Midbrain (tissue), 1 donor: ENCODE data around the gene MKNK2.

ENCODE experiments used
- DNase-seq: peaks from one replicate; lab custom pipeline; 2025; lab: John Stamatoyannopoulos, UW

MKNK2 gene

DNA sequence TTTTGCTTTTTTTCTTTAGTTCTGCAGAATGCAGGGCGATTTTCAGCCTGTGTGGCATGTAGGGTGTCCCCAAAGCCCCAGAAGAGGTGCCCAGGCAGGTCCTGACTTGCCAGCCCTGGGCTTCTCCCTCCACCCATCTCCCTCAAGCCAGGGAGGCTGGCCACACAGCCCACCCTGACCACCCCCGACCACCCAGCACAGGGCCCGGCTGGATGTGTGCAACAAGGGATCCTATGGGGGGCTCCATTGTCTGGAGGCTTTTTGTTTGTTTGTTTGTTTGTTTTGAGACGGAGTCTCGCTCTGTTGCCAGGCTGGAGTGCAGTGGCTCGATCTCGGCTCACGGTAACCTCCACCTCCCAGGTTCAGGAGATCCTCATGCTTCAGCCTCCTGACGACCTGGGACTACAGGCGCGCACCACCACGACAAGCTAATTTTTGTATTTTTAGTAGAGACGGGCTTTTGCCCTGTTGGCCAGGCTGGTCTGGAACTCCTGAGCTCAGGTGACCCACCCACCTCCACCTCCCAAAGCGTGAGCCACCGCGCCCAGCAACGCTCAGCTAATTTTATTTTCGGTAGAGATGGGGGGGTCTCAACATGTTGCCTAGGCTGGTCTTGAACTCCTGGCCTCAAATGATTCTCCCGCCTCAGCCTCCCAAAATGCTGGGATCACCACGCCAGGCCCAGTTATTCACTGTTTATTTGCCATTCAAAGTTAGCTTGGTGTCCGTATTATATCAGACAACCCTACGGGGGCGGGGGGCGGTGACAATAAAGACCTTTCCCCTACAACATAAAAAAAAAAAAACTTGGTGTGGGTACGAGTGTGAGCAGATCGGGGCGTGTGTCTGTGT is 7.8 kb upstream of the MKNK2 start:
- DNase-seq: no peak

DNA sequence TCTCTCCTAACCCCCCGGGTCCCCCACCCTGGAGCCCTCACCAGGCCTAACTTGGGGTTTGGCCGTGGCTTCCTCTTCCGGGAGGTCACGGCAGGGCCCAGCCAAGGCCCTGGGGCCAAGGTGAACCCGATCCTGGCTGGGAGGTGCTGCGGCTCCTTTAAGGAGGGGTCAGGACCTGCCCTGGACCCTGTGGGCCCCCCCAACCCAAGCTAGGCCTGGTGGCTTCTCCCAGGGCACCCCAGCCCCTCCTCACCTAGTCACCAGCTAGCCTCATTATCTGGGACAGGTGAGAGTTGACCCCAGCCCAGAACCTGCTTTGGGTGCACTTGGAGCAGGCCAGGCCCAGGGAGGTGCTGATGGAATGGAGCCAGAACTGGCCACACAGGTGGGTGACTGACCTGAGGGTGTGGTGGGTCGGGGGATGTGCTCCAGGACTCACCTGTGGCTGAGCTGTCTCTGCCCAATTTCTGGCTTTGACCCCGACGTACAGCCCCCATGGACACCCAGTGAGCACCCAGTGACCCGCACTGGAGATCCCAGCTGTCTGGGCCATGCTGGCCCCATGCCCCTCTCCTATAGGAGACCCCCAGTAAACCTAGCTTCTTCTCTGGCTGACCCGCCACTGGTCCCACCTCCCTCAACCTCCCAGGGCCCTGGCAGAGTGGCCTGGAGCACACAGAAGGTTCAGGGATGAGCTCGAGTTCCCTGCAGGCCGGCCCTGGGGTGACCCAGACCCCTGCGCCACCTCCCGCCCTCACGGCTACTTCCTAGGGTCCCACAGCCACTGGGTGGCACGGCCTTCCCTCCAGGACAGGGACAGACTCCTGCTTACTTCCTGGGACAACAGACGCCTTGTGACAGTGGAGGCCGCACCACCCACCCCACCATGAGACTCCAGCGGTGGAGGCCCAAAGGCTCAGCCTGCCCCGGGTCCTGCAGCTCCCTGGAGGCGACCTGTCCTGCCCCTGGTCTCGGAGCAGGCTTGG is 6.7 kb upstream of the MKNK2 start:
- no peak for DNase-seq

GRCh38 chr19:2056837-2057192 is 5.8 kb upstream of the MKNK2 start:
- DNase-seq: no peak

GRCh38 chr19:2055931-2056836 is 5.1 kb upstream of the MKNK2 start:
- DNase-seq: no peak

GRCh38 chr19:2054763-2055162 is 3.7 kb upstream of the MKNK2 start:
- DNase-seq: no peak

DNA sequence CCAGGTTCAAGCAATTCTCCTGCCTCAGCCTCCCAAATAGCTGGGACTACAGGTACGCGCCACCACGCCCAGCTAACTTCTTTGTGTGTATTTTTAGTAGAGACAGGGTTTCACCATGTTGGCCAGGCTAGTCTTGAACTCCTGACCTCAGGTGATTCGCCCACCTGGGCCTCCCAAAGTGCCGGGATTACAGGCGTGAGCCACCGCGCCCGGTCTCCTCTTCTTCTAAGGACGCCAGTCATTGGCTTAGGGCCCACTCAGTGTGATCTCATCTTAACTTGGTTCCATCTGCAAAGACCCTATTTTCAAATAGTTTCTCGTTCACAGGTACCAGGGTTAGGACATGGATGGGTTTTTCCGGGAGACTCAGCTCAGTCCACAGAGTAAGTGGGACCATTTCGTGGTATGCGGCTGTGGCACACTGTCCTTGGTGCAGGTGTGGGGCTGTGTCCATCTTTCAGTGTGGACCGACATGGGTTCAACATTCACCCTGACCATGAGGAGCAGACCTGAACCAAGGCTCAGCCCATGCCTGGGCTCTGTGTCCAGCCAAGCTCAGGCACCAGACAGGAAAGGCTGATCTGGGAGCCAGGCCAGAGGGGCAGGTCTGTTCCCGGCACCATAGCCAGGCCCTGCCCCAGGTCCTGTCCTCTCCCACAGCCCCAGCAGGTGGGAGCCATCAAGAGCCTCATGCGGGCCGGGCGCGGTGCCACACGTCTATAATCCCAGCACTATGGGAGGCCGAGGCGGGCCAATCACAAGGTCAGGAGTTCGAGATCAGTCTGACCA is 2.8 kb upstream of the MKNK2 start:
- no peak for DNase-seq

GRCh38 chr19:2051773-2052704 is 995 bp upstream of the MKNK2 start:
- no peak for DNase-seq

DNA sequence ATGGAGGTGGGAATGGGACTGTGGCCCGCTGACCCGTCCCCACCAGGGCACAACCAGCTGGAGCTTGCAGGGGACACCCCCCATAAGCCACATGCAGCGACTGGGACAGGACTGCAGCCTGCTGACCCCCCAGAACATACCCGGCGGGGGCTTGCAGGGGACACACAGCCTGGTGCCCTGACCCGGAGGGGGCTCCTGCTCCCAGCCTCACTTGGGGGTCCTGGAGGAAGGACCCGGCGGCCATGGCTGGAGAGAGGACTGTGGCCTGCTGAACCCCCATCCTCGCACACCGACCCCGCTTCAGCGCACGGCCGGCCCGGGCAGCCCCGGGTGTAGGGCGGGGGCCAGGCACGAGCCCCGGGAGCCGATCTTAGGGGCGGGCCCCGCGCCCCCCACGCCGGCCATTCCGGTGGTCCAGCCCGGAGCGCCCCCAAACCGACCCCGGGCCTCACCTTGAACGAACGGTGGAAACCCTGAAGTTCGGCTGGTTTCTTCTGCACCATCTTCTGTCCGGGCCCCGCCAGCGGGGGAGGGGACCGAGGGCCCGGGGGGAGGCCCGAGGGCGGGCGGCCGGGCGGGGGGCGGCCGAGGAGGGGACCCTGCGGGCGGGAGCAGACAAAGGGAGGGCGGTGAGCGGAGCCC is 574 bp downstream of the MKNK2 start:
- no peak for DNase-seq

DNA sequence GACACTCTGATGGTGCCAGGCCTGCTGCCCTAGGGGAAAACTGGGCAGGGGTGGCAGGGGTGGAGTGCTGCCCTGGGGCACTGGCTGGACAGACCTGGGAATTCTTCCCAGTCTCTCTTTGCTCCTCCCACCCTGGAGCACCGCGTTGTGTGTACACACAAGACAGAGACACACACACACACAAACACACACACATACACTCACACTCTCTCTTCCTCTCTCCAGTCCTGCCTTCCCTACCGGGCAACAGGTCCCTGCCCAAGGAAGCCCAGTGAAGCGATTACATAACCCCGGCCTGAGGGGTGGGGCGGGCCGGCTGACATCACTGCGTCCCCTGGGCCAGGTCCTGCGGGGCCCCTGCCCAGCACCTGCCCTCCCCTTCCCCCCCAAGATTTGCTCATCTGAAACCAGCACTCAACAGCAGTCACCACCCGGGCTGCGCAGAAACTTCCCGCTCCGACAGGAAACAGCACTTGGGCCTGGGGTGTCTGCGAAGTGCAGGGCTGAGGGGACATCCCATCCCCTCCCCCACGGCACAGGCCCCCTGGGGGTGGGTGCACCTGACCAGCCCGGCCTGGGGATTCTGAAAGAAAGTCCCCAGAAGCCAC is 1.2 kb downstream of the MKNK2 start:
- DNase-seq: peak; percentile 81

GRCh38 chr19:2048959-2049740 is 1.9 kb downstream of the MKNK2 start:
- DNase-seq: peak; percentile 78

DNA sequence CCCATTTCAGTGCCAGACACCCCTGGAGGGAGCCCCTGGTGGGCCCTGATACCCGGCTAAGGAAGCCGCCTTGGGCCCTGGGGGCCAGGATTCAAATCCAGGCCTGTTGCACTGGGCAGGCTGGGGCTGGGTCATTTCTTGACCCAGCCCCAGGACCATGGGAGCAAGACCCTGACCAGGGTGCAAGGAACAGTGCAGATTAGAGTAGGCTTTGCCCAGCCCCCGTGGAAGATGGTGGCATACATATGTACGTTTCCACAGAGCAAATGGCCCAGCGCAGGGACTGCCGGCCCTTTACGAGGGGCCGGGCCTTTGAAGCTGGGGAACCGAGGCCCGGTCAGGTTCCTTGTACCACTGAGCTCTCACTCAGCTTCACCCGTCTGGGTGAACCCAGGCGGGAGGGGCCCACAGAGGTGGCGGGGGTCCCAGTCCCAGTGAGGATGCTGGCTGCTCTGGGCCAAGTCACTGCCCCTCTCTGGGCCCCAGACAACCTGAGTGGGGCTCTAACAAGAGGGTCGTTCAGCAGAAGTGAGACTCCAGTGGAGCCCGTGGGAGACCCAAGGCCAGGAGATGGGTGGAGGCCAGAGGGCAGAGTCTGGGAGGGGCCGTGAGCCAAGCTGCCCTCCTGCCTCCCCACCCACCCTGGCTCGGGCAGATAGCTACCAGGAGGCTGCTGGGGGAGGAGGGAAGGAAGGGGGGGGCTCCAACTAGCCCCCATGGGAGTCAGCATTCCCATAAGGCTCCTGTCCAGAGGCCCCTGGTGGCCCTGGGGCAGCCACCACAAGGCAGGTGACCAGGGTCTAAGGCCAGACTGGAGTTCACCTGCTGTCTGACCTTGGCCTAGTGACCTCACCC is 2.7 kb downstream of the MKNK2 start:
- DNase-seq: no peak

DNA sequence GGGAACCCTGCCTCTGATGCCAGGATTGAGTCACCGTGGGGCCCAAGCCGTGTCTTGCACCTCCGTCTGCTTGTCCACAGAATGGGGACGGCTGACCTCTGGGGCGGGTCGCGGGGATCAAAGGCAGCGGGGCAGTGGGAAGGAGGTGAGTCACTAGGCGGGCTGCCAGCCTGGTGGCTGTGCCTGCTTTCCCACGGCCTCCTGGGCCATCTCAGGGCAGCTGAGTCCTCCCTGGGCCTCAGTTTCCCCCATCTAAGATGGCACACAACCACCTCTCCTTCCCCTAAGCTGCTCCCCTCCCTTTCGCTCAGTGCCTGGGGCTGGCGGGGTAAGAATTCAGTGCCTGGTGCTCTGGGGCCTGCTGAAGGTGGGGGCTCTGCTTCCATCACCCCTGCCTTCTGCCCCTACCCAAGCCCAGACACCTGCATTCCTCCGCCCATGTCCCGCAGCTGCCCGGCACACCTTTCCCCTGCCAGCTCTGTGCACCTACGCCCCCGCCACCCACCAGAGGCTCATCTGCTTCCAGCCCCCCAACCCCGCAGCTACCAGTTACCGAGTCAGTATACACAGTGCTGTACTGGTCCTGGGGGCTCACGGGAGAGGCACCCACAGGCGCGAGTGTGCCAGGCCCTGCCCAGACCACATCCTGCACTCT is 3.5 kb downstream of the MKNK2 start:
- no peak for DNase-seq

- DNase-seq: no peak
Measured at GRCh38 chr19:2047076-2047448, 4.0 kb downstream of the MKNK2 start.

- DNase-seq: no peak
Measured at GRCh38 chr19:2046046-2046907, 4.8 kb downstream of the MKNK2 start.

DNA sequence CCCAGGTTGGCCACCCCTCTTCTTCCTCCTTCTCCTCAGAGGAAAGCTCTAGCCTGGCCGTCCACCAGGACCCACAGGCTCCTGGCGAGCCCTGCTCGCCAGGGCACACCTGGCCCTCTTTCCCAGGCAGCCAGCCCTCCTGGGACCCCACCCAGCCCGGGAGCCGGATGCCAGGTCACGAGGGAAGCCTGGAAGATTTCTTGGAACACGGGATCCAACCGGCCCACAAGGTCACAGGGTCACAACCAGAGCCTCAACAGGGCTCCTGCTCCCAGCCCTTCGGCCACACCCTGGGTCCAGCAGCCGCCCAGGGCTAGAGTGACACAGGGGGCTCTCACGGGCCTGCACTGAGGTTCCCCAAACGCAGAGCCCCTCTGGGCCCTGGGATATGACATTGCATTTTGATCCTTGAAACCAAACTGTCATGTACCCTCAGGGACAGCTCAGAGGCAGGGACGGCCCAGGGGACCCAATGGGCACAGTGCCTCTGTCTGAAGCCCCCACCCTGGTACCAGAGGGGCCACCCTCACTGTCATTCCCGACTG is 5.5 kb downstream of the MKNK2 start:
- DNase-seq: no peak
